Upper lobe of left lung (tissue), 4 donors: Measurements from ENCODE around the gene IMMP2L.

Experiments
- CTCF ChIP-seq, 6 experiments: fragments of 450-650 bp in 4 of 6; fragments of 200-600 bp in 2 of 6; sonication (generic) in 2 of 6; IDR thresholded peaks; one replicate each; pipeline ENCODE4 v1.5.1; 2016 to 2019; ENCODE audit warnings: antibody characterized with exemption in 6 of 6
- POLR2A ChIP-seq, 4 donors: fragments of 450-650 bp; IDR thresholded peaks; one replicate each; pipeline ENCODE4 v1.5.1; 2016 to 2017; ENCODE audit warnings: antibody characterized with exemption in 4 of 4, mild to moderate bottlenecking in 2 of 4
- POLR2AphosphoS5 ChIP-seq, 2 donors: sonication (generic); formaldehyde crosslinking; IDR thresholded peaks; one replicate each; pipeline ENCODE4 v1.5.1; 2017; ENCODE audit warnings: antibody characterized with exemption in 2 of 2

- TF ChIP-seq CTCF (IDR thresholded peaks at IDR 0.05) (no peak), POLR2A (IDR thresholded peaks at IDR 0.05) (no peak), POLR2AphosphoS5 (IDR thresholded peaks at IDR 0.05) (no peak)
Observed at GRCh38 chr7:111101856-111102646, 460.2 kb downstream of the IMMP2L start.
